Omental fat pad (tissue), 4 donors: ENCODE data around the gene RPS8. TPM values are rescaled to one million over a fixed set of nuclear protein-coding genes. Genes with fewer than 3 reads are reported as not detected.
"Not testable (repeated sequence)": the region's sequence is repeated elsewhere in the genome, so short reads cannot be mapped to it uniquely, and the experiment has no call there.

ENCODE experiments used
- ATAC-seq: fragments of 150-250 bp; one replicate; pipeline ENCODE4 v1.9.1; 2016; ENCODE audit warnings: mild to moderate bottlenecking, moderate library complexity; ENCODE audit not compliant: low FRiP score
- DNase-seq: peaks from one replicate; pipeline ENCODE4 v3.0.0-alpha.2; 2019; ENCODE audit warnings: low spot score
- CTCF ChIP-seq, 3 donors: fragments of 450-650 bp; IDR thresholded peaks; one replicate each; pipeline ENCODE4 v1.5.1; 2016 to 2017; ENCODE audit warnings: antibody characterized with exemption in 3 of 3, mild to moderate bottlenecking in 3 of 3, moderate library complexity in 2 of 3
- total RNA-seq, 4 donors: library from RNA; depleted of rRNA; stranded (reverse); fragments of >200 nt; gene quantifications; one replicate each; pipeline ENCODE4 v1.1.0, GENCODE V29; 2016

Gene RPS8
- total RNA-seq, 4 donors from 2014 or later: 1,945 to 2,684 (median 2,276) TPM

GRCh38 chr1:44819608-44820327, 44.4 kb downstream of the RPS8 start:
- DNase-seq (no peak), ATAC-seq (peak; percentile 61)
- no peak for TF ChIP-seq CTCF (IDR thresholded peaks at IDR 0.05)

GRCh38 chr1:44820328-44821239, 45.2 kb downstream of the RPS8 start:
- DNase-seq (no peak), ATAC-seq (peak; percentile 15)
- no peak for TF ChIP-seq CTCF (IDR thresholded peaks at IDR 0.05)

GRCh38 chr1:44821240-44821715, 45.9 kb downstream of the RPS8 start:
- no peak for TF ChIP-seq CTCF (IDR thresholded peaks at IDR 0.05)
- ATAC-seq (no peak), DNase-seq (no peak)

- DNase-seq (no peak), ATAC-seq (no peak)
- no peak for TF ChIP-seq CTCF (IDR thresholded peaks at IDR 0.05)
These were observed 46.9 kb downstream of the RPS8 start for GRCh38 chr1:44822131-44822701.

DNA sequence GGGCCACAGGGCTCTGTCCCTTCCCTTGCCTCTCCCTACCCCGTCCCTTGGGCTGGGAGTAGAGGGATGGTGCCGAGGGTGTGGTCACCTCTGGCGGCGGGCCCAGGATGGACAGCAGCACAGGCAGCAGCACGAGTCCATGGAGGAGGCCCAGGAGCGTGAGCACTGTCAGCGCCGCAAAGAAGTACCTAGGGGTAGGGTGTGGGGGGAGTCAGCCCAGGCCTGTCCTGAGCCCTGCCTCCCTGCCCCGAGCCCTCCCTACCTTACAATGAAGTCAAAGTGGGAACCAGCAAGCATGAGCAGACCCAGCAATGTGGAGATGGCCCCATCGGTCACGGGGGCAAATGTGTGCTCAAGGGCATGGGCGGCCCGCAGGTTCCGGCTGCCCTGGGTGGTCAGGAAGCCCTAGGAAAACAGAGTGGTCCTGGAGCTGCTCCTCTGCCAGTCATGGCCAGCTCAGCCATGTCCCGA, 47.7 kb downstream of the RPS8 start:
- no peak for DNase-seq

DNA sequence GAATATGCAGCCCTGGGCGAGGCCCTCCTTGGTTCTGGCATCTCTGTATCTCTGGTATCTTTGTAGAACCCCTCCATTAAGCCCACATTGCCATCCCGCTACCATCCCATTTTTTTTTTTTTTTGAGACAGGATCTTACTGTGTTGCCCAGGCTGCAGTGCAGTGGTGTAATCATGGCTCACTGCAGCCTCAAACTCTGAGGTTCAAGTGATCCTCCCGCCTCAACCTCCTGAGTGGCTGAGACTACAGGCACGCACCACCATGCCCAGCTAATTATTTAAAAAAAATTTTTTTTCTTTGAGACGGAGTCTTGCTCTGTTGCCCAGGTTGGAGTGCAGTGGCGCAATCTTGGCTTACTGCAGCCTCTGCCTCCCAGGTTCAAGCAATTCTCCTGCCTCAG, 49.1 kb downstream of the RPS8 start:
- not testable (repeated sequence) for ATAC-seq, DNase-seq

More for the DNA sequence above, 47.7 kb downstream of the RPS8 start:
- peak; percentile 10 for ATAC-seq
- no peak for TF ChIP-seq CTCF (IDR thresholded peaks at IDR 0.05)
